HG02571 (cell line): ENCODE results near the gene LGR4.
A peak's percentile ranks its signal among the peaks of the same experiment; 100 is the strongest.

Experiments used
- ATAC-seq: cut with Tn5 transposase; IDR thresholded peaks from one replicate; pipeline ENCODE4 v1.9.1; 2021; ENCODE audit warnings: mild to moderate bottlenecking, moderate library complexity; ENCODE audit not compliant: unreplicated experiment

LGR4 gene

GRCh38 chr11:27386181-27386845 is 86.3 kb downstream of the LGR4 start:
- ATAC-seq: no peak

GRCh38 chr11:27385245-27385644 is 87.3 kb downstream of the LGR4 start:
- ATAC-seq: no peak

- no peak for ATAC-seq
Measured at GRCh38 chr11:27384227-27384626, 88.4 kb downstream of the LGR4 start.

GRCh38 chr11:27383645-27384044 is 88.9 kb downstream of the LGR4 start:
- no peak for ATAC-seq

- ATAC-seq: no peak
Measured at GRCh38 chr11:27381238-27381666, 91.3 kb downstream of the LGR4 start.

- ATAC-seq: no peak
Measured at GRCh38 chr11:27380771-27381170, 91.8 kb downstream of the LGR4 start.

- ATAC-seq: no peak
Measured at GRCh38 chr11:27379449-27379848, 93.1 kb downstream of the LGR4 start.

- no peak for ATAC-seq
Measured at GRCh38 chr11:27375370-27375769, 97.2 kb downstream of the LGR4 start.

- no peak for ATAC-seq
Measured at GRCh38 chr11:27373856-27374602, 98.6 kb downstream of the LGR4 start.

GRCh38 chr11:27373392-27373791 is 99.2 kb downstream of the LGR4 start:
- no peak for ATAC-seq

GRCh38 chr11:27372164-27372563 is 100.4 kb downstream of the LGR4 start:
- no peak for ATAC-seq

- no peak for ATAC-seq
Measured at GRCh38 chr11:27371489-27371888, 101.1 kb downstream of the LGR4 start.

- ATAC-seq: no peak
Measured at GRCh38 chr11:27370374-27370773, 102.2 kb downstream of the LGR4 start.

GRCh38 chr11:27367881-27368280 is 104.7 kb downstream of the LGR4 start:
- ATAC-seq: no peak

- ATAC-seq: no peak
Measured at GRCh38 chr11:27363576-27364117, 108.9 kb downstream of the LGR4 start.

- peak; percentile 99 for ATAC-seq
Measured at GRCh38 chr11:27362749-27363575, 109.6 kb downstream of the LGR4 start, which contains the start of gene CCDC34. Gene CCDC34 (minus strand): TSS chr11:27363215. CDS start chr11:27363194, 21 bp downstream.

GRCh38 chr11:27361649-27362431 is 110.8 kb downstream of the LGR4 start:
- ATAC-seq: no peak

- no peak for ATAC-seq
Measured at GRCh38 chr11:27358296-27358695, 114.3 kb downstream of the LGR4 start.

GRCh38 chr11:27357250-27357649 is 115.3 kb downstream of the LGR4 start:
- ATAC-seq: no peak

GRCh38 chr11:27356624-27357222 is 115.9 kb downstream of the LGR4 start:
- no peak for ATAC-seq
